GM12864 (cell line): ENCODE results near the gene REC114.
"Not testable (repeated sequence)": the region's sequence is repeated elsewhere in the genome, so short reads cannot be mapped to it uniquely, and the experiment has no call there.

Experiments
- DNase-seq: peaks from one replicate; pipeline ENCODE4 v3.0.0-alpha.2; 2011; ENCODE audit warnings: low read depth
- H3K4me3 ChIP-seq: 2 replicates; pipeline ENCODE4 v1.5.1; 2011; ENCODE audit warnings: mild to moderate bottlenecking, low read depth, low read length, control low read depth
- CTCF ChIP-seq: IDR thresholded peaks from 2 replicates; pipeline ENCODE4 v1.5.1; 2011; ENCODE audit warnings: low read depth, mild to moderate bottlenecking, moderate library complexity, low read length, control low read depth, inconsistent platforms; ENCODE audit errors: missing control alignments

REC114 gene

GRCh38 chr15:73573037-73573436 is 130.1 kb downstream of the REC114 start:
- DNase-seq = no peak
- TF ChIP-seq CTCF = no peak
- H3K4me3 ChIP-seq = no peak overlapping the region

DNA sequence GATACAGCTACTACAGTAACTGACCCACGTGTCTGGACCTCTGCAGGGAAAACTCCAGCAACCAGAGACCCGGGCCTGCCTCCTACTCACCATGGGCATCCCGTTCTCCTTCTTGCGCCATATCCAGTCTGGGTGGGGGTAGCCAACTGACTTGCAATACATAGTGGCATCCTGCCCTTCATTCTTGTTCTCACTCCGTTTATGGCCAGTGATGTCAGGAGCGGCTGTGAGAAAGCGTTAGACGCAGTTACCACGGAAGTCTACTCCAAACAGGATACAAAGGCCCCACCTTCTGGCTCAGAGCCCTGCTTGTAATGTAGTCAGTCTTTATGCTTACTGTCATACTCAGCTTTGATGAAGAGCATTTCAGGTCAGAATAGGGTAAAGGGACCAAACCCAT is 130.6 kb downstream of the REC114 start:
- DNase-seq = no peak
- no peak overlapping the region for H3K4me3 ChIP-seq
- no peak for TF ChIP-seq CTCF

- no peak for TF ChIP-seq CTCF
- DNase-seq = no peak
These were observed 132.8 kb downstream of the REC114 start for GRCh38 chr15:73575636-73576247.

GRCh38 chr15:73577593-73577992 is 134.6 kb downstream of the REC114 start:
- not testable (repeated sequence) for DNase-seq, H3K4me3 ChIP-seq

More at GRCh38 chr15:73575636-73576247, 132.8 kb downstream of the REC114 start:
- H3K4me3 ChIP-seq = no peak overlapping the region

GRCh38 chr15:73578026-73578425 is 135.1 kb downstream of the REC114 start:
- H3K4me3 ChIP-seq = no peak overlapping the region
- no peak for DNase-seq
- TF ChIP-seq CTCF = no peak

- no peak for DNase-seq
- no peak for TF ChIP-seq CTCF
- no peak overlapping the region for H3K4me3 ChIP-seq
These were observed 140.0 kb downstream of the REC114 start for GRCh38 chr15:73582851-73583379.

- no peak overlapping the region for H3K4me3 ChIP-seq
- TF ChIP-seq CTCF = no peak
- DNase-seq = no peak
These were observed 140.6 kb downstream of the REC114 start for GRCh38 chr15:73583544-73583943.
